ENCODE data around the gene CEP63. TPM values are rescaled to one million over a fixed set of nuclear protein-coding genes. Genes with fewer than 3 reads are reported as not detected.

CEP63 gene
- total RNA-seq, 1 donor from 2014 or later = 17.8 TPM

- H3K27me3 ChIP-seq (ENCODE audit: control insufficient read depth, insufficient read depth, low read length) = no peaks in the 10 kb centered on the region
- DNase-seq (ENCODE audit: low read depth) = no peak
Observed at GRCh38 chr3:134483195-134483900, 2.5 kb upstream of the CEP63 start.

DNA sequence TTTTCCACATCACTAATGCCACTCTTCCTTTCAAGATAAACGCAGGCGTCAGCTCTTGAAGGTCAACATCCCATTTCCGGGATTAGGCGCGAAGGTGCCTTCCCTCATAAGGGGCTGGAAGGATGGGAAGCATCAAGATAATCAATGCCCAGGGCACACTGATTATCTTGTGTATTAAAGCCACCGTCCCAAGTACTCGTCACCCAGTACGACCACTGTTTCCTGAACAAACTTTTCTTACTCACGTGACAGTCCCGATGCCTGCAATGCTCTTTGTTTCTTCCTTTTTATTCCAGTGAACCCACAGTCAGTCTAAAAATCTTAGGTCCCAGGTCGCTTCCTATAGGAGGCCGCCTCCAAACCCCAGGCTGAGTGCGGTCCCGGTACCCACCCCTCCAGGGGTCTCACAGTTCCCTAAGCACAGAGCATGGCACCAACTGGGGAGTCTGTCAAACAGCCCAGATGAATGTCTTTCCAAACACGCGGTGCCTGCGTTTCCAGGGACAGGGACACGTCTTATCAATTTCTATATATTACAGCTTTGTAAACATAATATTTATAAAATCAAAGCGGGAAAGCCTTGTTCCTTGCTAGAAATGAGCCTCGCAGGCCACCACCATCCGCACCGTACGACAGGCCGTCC, 661 bp upstream of the CEP63 start:
- peak overlapping the region; percentile 64 for H3K4me3 ChIP-seq (ENCODE audit: low read depth, low read length)
- no peak for DNase-seq (ENCODE audit: low read depth)
- TF ChIP-seq, protein P1, sequence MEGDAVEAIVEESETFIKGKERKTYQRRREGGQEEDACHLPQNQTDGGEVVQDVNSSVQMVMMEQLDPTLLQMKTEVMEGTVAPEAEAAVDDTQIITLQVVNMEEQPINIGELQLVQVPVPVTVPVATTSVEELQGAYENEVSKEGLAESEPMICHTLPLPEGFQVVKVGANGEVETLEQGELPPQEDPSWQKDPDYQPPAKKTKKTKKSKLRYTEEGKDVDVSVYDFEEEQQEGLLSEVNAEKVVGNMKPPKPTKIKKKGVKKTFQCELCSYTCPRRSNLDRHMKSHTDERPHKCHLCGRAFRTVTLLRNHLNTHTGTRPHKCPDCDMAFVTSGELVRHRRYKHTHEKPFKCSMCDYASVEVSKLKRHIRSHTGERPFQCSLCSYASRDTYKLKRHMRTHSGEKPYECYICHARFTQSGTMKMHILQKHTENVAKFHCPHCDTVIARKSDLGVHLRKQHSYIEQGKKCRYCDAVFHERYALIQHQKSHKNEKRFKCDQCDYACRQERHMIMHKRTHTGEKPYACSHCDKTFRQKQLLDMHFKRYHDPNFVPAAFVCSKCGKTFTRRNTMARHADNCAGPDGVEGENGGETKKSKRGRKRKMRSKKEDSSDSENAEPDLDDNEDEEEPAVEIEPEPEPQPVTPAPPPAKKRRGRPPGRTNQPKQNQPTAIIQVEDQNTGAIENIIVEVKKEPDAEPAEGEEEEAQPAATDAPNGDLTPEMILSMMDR (IDR thresholded peaks at IDR 0.05; ENCODE audit: insufficient read depth, low read length, poor library complexity, severe bottlenecking) = no peak
- H3K27me3 ChIP-seq (ENCODE audit: control insufficient read depth, insufficient read depth, low read length) = no peaks in the 10 kb centered on the region
- H3K36me3 ChIP-seq (ENCODE audit: control insufficient read depth, insufficient read depth, low read length) = peaks cover 4% of the 10 kb centered on the region

More at GRCh38 chr3:134483195-134483900, 2.5 kb upstream of the CEP63 start:
- Histone ChIP-seq H3K4me3 (ENCODE audit: low read depth, low read length) (no peak overlapping the region), H3K36me3 (ENCODE audit: control insufficient read depth, insufficient read depth, low read length) (peaks cover 4% of the 10 kb centered on the region)
- TF ChIP-seq, protein P1 (IDR thresholded peaks at IDR 0.05; ENCODE audit: insufficient read depth, low read length, poor library complexity, severe bottlenecking) = no peak

- DNase-seq (ENCODE audit: low read depth) = no peak
Observed at GRCh38 chr3:134486577-134487041, 752 bp downstream of the CEP63 start.

GRCh38 chr3:134487406-134487805, 1.5 kb downstream of the CEP63 start:
- no peak for DNase-seq (ENCODE audit: low read depth)
- no peaks in the 10 kb centered on the region for H3K27me3 ChIP-seq (ENCODE audit: control insufficient read depth, insufficient read depth, low read length)
- TF ChIP-seq, protein P1 (IDR thresholded peaks at IDR 0.05; ENCODE audit: insufficient read depth, low read length, poor library complexity, severe bottlenecking) = no peak
- H3K36me3 ChIP-seq (ENCODE audit: control insufficient read depth, insufficient read depth, low read length) = no peaks in the 10 kb centered on the region
- H3K4me3 ChIP-seq (ENCODE audit: low read depth, low read length) = no peak overlapping the region

More at GRCh38 chr3:134486577-134487041, 752 bp downstream of the CEP63 start:
- Histone ChIP-seq H3K4me3 (ENCODE audit: low read depth, low read length) (peak overlapping the region; percentile 64), H3K36me3 (ENCODE audit: control insufficient read depth, insufficient read depth, low read length) (no peaks in the 10 kb centered on the region), H3K27me3 (ENCODE audit: control insufficient read depth, insufficient read depth, low read length) (no peaks in the 10 kb centered on the region)
- TF ChIP-seq, protein P1 (IDR thresholded peaks at IDR 0.05; ENCODE audit: insufficient read depth, low read length, poor library complexity, severe bottlenecking) = no peak

DNA sequence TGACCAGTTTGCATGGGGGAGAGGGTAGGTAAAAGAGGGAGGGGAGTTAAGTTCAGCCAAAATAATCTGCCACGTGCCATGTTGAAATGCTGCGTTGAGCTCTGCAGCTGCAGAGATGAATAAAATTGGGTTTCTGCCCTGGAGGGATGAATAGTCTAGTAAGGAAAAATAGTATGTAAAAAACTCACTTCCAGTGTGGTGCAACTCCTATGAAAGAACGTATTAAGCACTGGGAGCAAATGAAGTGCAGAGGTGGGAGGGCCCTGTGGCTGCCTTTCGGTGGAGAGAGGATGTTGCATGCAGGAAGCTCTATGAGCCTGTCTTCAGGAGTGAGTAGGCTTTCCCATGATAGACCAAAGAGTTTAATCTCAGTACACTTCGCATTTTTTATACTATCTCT, 8.6 kb downstream of the CEP63 start:
- TF ChIP-seq, protein P1 (IDR thresholded peaks at IDR 0.05; ENCODE audit: insufficient read depth, low read length, poor library complexity, severe bottlenecking) = no peak
- H3K27me3 ChIP-seq (ENCODE audit: control insufficient read depth, insufficient read depth, low read length) = no peaks in the 10 kb centered on the region
- no peak overlapping the region for H3K4me3 ChIP-seq (ENCODE audit: low read depth, low read length)
- DNase-seq (ENCODE audit: low read depth) = no peak
- H3K36me3 ChIP-seq (ENCODE audit: control insufficient read depth, insufficient read depth, low read length) = no peaks in the 10 kb centered on the region
